HL-60 (cell line): ENCODE measurements around the gene PAOX.

Experiments used
- CTCF ChIP-seq: IDR thresholded peaks from one replicate; pipeline ENCODE4 v1.5.1; 2011; ENCODE audit warnings: low read length, control low read depth, inconsistent platforms; ENCODE audit not compliant: insufficient read depth
- REST ChIP-seq: IDR thresholded peaks from 2 replicates; pipeline ENCODE4 v1.6.1; 2012; ENCODE audit warnings: low read depth; ENCODE audit not compliant: insufficient replicate concordance

DNA sequence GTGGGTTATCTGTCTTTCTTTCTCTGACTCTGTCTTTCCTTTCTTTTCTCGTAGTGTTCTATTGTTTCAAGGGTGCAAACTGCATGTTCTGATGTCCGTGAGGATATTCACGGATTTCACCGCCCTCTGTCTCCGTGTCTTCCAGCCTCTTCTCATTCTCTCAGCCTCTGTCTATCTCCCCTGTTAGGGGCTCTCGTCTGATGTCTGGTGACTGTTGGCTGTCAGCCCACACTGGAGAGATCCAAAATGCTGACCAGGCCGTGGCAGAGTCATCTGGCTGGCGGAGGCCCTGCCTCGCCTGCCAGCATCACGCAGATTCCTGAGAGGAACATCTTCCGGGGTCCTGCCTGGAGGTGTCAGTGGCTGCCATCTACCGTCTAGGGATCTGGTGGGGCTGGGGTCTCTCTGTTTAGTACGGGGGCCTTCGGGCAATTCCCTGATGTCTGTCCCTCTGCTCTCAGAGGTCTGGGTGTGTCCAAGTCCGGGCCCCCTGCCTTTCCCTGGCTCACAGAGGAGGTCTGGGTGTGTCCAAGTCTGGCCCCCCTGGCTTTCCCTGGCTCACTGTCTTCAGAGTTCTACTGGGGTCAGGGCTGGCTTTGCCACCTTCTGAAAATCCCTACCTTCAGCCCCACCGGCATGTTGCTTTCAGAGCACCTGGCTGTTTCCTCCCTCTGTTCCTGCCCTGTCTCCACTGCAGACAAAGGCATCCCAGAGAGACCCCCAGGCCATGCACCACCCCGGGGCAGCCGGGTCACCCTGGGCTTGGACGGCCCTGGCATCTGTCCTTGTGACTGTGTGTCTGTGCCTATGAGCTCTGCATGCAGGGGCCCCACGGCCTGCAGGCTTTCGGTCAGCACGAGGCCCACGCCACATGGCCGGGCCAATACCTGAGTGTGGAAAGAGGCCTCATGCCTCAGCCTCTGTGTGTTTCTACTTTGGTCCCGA, 60.7 kb downstream of the PAOX start:
- TF ChIP-seq CTCF = no peak
- TF ChIP-seq REST = no peak
